Measurements from ENCODE around the gene RSPO3. TPM values are rescaled to one million over a fixed set of nuclear protein-coding genes. Genes with fewer than 3 reads are reported as not detected.
A peak's percentile ranks its signal among the peaks of the same experiment; 100 is the strongest.
"Not testable (repeated sequence)": the region's sequence is repeated elsewhere in the genome, so short reads cannot be mapped to it uniquely, and the experiment has no call there.

The RSPO3 gene, protein sequence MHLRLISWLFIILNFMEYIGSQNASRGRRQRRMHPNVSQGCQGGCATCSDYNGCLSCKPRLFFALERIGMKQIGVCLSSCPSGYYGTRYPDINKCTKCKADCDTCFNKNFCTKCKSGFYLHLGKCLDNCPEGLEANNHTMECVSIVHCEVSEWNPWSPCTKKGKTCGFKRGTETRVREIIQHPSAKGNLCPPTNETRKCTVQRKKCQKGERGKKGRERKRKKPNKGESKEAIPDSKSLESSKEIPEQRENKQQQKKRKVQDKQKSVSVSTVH
- 17.2 TPM for total RNA-seq

DNA sequence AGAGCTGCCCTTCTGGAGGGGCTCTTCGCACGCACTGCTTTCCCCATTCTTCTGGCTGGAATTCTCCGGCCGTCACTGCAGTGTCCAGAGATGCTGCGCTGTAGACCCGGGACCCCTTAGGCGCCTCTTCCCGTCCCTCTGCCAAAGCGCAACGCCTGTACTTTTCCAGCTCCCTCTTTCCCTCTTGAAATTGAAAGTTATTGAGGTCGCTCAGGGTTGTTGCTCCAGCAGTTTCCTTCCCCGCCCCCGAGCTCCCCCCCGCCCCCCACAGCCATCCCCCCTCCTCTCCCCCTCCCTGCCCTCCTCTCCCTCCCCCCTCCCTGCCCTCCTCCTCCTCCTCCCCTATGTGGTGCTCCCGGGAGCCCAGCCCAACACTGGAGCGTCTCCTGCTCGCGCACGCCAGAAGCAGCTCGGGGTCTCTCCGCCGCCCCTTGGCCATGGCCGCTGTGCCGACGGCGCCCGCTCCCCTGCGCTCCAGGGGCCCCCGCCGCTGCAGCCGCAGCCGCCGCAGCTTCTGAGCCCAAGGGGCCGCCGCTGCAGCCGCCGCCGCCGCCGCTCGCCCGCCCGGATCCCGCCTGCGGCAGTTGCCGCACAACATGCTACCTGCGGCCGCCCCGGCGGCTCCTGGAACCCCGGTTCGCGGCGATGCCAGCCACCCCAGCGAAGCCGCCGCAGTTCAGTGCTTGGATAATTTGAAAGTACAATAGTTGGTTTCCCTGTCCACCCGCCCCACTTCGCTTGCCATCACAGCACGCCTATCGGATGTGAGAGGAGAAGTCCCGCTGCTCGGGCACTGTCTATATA, at the start of gene RSPO3:
RSPO3 (plus strand) TSS at position 374 of the 804 bp plus-strand sequence. CDS start 522 bp downstream, outside the sequence.
- intact Hi-C loops (cut with DNase I), result no loop called here

DNA sequence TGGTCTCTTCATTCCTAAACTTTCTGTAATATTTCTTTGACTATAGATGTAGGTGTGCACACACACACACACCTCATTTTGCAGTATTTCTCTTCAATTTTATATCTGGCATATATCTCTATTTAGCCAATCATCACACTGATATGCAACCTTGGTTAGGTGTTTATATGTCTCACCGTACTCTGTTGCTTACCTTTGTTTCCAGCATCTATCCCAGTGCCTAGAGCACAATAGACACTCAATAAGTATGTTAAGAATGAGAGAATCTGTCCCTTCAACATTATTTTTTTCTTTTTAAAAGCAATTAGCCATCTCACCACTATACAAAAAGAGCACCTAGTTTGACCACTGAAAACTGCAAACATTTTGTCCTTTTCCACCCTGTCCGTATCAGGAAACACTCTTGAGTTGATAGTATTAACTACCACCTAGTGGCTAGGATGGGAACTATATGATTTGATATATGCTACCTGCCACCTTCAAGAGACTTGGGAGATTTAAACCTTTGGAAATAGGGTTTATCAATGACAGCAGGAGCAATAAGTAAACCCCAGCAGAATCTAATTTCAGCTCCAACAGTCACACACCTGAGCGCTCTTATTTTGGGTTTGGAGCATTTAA, 48.7 kb upstream of the RSPO3 start:
- peak; percentile 58 for ATAC-seq
- DNase-seq (ENCODE audit: low spot score), result no peak
- intact Hi-C loops (cut with DNase I), result no loop called here

More for the DNA sequence above, at the start of gene RSPO3:
- DNase-seq (ENCODE audit: low spot score) (peak; percentile 63), ATAC-seq (peak; percentile 16)

DNA sequence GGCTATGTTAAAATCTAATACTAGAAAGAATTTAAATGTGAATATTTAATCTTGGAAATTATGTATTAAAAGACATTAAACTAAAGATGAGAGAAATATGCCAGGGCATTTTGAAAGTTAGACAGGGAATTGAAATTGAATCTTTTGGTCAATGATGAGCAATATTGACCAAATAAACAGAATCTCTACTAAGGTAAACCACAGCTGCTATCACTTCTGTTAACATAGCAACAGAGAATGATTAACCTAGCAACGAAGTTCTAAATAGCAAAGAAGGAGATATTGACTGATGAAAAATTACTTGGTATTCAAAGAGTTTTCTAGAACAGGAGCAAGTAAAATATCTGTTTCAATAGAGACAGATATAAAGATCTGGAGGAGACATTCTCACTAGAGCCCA, 45.2 kb upstream of the RSPO3 start:
- intact Hi-C loops (cut with DNase I), result no loop called here
- no peak for ATAC-seq
- no peak for DNase-seq (ENCODE audit: low spot score)

DNA sequence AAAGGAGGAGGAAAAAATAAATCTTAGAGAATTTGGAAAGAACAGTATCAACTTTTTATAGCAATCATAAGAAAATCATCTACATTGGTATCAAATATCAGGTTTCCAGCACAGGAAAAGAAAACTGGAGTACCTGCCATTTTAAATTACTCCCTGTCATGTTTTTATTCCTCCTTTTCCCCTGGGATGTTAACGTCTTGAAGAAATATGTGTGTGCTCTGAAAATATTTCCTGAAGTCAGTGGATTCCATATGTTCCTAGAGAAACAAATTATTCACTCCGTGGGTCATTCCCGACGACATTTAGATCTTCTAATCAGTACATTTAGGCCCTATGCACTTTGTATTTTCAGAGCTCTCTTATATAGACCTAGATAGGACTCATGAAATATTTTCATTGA, 42.0 kb upstream of the RSPO3 start:
- DNase-seq (ENCODE audit: low spot score) (no peak), ATAC-seq (no peak)
- intact Hi-C loops (cut with DNase I), result no loop called here

DNA sequence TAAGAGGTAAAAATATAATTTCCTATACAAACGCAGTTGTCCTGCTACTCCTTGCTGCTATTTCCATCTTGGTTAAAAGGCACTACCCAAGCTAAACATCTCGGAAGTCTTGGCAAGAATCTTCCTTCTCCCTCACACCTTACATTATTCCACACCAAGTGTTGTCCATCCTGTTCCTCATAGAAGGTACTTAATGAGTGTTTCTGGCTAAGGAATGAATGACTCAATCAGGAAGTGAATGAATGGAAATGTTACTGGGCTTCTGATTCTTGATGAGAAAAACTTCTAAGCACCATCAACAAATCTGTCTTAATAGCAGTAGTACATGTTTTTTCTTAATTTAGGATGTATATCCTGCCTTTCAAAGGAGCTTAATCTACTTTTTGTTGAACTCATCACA, 40.6 kb upstream of the RSPO3 start:
- intact Hi-C loops (cut with DNase I), result no loop called here
- no peak for DNase-seq (ENCODE audit: low spot score)
- no peak for ATAC-seq

DNA sequence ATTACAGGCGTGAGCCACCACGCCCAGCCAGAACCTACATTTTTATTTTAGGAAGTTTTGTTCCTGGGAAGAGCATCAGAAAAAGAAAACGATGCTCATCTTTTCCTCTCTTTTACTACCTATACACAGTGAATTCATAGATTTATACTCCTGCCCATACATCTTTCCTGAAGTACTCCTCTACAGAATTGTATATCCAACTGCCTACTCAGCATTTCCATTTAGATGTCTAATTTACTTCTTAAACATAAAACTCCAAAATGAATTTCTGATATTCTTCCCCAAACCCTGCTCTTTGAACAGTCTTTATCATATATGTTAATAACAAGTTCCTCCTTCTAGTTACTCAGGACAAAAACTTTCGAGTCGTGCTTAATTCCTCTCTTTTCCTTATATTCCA, 39.8 kb upstream of the RSPO3 start:
- ATAC-seq (no peak), DNase-seq (ENCODE audit: low spot score) (no peak)
- intact Hi-C loops (cut with DNase I), result no loop called here

DNA sequence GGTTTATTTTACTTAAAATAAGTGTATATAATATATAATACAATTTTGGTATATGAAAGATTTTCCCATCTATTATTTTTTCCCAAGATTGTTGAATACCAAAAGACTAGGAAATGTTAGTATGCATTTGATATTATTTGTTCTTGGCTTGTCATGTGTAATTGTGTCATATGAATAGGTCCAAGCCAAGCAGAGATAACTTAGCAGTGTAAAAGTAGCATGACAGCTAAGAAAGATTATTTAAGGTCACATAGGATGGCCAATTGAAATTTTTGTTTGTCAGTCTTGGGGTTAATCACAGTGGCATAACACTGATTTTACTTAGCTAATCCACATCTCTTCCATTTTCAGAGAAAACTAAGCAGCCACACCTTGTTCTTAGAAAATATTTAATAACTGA, 38.8 kb upstream of the RSPO3 start:
- intact Hi-C loops (cut with DNase I), result no loop called here
- DNase-seq (ENCODE audit: low spot score) (no peak), ATAC-seq (no peak)

DNA sequence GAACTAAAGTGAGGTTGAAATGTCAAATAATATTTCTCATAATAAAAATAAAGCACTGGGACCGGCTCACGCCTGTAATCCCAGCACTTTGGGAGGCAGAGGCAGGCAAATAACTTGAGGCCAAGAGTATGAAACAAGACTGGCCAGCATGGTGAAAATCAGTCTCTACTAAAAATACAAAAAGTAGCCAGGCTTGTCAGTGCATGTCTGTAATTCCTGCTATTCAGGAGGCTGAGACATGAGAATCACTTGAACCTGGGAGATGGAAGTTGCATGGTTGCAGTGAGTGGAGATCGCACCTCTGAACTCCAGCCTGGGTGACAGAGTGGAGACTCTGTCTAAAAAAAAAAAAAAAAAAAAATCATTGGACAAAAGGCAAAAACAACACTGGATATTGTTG, 38.4 kb upstream of the RSPO3 start:
- peak; percentile 15 for ATAC-seq
- intact Hi-C loops (cut with DNase I), result no loop called here

DNA sequence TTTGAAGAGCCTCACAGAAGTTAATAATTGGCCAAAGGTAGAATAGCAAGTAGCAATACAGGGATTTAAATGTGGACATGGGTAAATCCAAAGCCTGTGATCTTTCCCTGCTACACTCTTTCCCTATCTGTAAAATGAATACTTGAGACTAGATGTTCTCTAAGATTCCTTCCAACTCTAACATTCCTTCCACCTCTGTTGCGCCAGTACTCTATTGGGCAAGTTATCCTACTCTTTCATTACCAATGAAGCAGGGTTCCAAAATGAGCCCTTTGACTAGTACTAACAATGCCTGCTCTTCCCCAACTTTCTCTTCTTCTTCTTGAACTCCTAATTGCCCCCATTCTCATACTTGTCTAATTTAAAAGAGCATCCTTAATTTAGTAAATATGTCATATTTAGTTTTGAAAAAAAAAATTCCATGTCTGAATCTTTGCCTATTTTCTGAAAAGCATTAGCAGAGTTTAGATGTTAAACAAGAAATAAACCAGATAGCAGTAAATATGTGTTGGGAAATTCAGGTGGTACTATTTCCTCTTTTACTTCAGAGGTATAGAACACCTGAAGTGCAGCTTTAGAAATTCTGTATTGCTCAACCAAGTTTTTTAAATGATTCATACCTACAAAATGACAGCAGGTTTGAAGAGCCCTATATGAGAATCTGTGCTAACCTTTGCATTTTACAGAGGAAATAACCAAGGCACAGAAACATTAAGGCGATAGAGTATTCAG, 35.1 kb upstream of the RSPO3 start:
- no peak for ATAC-seq
- intact Hi-C loops (cut with DNase I), result loop anchor here (2.0 kb wide), 1 partner anchor 43 kb away; no protein-coding TSS in a partner anchor
- no peak for DNase-seq (ENCODE audit: low spot score)

More for the DNA sequence above, 38.4 kb upstream of the RSPO3 start:
- no peak for DNase-seq (ENCODE audit: low spot score)

DNA sequence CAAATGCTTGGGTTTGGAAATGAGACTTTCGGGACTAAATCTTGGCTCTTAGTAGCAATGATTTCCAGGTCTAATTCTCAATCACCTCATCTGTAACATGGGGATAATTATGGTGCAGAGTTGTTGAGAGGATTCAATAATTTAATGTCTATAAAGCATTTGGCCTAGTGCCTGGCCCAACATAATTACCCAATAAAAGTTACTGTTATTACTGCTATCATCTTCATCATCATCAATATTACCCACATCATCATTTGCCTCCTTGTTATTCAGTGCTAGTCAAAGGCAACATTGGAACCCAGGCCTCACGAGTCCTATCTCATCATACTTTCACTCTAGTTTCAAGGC, 34.5 kb upstream of the RSPO3 start:
- no peak for DNase-seq (ENCODE audit: low spot score)
- intact Hi-C loops (cut with DNase I), result loop anchor here (2.0 kb wide), 1 partner anchor 43 kb away; no protein-coding TSS in a partner anchor
- ATAC-seq, result no peak

DNA sequence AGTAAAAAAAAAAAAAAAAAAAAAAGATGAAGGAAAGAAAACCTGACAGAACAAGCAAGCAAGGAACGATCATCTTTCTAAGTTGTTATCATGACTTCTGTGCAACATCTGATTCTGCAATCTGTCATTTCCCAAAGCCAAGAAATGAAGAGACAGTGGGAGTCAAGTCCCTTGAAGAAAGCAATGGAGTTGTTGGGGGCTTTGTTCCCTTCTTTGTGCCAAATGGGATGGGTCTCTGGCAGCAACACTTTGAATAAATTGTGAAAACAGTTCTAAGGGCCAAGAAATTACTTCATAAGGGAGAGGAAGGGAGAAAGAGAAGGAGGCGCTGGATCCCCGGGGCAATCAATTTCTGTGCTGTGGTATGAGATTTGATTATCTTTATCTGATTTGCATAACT, 33.3 kb upstream of the RSPO3 start:
- intact Hi-C loops (cut with DNase I), result no loop called here
- DNase-seq (ENCODE audit: low spot score) (no peak), ATAC-seq (no peak)

DNA sequence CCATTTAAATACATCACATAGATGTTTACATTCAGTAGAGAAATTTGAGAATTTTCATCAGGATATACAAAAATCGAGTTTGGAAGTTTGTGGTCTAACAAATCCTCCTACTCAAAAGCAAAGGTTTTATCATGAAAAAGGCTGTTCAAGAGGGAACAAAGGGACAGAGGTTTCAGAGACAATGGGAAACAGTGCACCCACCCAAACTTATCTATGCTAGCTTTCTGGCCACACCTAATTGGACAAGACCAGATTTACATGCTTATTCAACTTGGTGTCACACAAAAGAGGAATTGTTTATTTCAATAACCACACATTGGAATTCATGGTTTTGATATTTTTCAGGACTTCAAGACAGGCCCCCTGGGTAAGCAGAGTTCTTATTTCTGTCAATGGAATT, 28.4 kb upstream of the RSPO3 start:
- ATAC-seq, result no peak
- DNase-seq (ENCODE audit: low spot score), result no peak
- intact Hi-C loops (cut with DNase I), result no loop called here

DNA sequence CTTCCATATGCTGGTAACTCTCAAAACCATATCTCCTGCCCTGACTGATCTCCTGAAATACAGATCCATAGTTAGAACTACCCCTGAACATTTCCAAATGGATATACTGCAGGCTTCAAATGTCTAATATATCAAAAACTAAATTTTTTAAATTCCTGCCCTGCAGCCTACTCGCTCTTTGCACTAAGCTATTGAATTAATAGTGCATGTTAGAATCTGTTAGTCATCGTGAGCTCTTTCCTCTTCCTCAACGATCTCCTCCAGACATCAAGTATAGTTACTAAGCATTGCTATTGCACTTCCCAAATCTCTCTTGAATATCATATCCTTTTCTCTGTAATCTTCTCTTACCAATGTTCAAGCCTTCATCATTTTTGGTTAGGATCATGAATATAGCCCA, 26.0 kb upstream of the RSPO3 start:
- ATAC-seq (no peak), DNase-seq (ENCODE audit: low spot score) (no peak)
- intact Hi-C loops (cut with DNase I), result no loop called here

DNA sequence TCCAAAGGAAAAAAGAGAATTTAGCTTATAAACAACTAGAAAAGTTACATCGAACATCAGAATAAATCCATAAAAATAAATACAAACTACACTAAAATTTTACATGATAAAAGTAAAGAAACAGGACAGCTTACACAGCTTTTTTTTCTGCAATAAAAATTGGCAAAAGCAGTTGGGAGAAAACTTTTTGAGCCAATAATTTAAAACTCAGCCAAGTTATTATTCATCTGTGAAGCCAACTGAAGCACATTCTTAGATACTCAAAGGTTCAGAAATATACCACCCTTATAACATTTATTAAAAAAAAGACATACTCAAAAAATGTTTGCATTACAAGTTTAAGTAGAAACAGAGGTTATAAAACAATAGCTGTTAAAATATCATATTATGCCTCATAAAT, 23.7 kb upstream of the RSPO3 start:
- intact Hi-C loops (cut with DNase I), result no loop called here
- DNase-seq (ENCODE audit: low spot score) (no peak), ATAC-seq (no peak)

DNA sequence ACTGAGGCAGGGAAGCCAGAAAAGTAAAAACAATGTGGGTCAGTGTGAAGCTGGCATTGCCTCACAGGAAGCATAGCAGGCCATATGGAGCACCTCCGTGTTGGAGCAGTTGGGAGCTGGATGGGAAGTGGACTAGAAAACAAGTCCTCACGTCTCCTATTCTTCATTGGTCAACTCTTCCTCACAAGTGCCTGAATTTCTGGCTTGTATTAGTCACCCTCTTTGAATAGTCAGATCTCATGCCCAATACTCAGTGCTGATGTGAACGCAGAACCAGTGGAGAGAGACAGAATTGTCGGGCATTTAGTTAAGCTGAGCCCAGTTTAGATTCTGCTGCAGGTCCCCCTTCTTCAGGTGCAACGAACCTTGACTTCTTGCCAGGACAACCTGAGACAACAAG, 22.3 kb upstream of the RSPO3 start:
- intact Hi-C loops (cut with DNase I), result no loop called here
- no peak for ATAC-seq
- DNase-seq (ENCODE audit: low spot score), result no peak

DNA sequence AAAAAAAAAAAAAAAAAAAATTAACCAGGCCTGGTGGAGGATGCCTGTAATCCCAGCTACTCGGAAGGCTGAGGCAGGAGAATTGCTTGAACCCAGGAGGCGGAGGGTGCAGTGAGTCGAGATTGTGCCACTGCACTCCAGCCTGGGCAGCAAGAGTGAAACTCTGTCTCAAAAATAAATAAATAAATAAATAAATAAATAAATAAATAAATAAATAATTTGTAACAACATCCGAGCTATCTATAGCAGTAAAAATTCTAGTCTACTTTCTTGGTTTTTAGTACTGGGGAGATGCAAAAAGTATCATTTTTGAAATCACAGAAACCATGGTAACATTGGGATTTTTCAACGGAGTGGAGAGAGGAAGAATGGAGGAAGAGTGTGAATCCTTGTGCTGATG, 21.0 kb upstream of the RSPO3 start:
- DNase-seq (ENCODE audit: low spot score); intact Hi-C loops (cut with DNase I); ATAC-seq: not testable (repeated sequence)

DNA sequence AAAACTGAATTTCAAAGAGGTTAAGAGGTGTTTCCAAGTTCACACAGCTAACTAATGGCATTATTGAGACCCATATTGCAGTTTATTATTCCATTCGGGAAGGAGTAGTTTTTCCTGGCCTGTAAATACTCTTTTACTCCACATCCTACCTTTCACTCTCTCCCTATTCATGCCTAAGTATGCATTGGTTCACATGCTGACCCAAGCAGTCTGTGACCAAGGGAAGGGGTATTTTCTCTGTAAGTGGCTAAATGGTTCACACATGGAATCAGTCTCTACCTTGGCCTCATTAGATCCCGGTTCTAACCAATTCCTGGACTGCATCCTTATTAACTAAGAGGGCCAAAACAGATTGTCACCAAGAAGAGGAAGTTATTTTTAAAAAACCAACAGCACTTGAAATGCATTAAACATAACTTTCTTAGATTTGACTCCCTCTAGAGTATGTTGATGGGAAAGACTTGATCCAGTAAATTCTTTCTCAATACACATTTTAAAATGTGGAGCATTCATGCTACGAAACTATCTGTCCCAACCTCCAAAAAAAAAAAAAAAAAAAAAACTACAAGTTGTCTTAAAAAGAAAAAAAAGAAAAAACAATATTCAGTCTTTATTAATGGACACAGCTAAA, 17.8 kb upstream of the RSPO3 start:
- ATAC-seq (peak; percentile 59), DNase-seq (ENCODE audit: low spot score) (no peak)
- intact Hi-C loops (cut with DNase I), result no loop called here

DNA sequence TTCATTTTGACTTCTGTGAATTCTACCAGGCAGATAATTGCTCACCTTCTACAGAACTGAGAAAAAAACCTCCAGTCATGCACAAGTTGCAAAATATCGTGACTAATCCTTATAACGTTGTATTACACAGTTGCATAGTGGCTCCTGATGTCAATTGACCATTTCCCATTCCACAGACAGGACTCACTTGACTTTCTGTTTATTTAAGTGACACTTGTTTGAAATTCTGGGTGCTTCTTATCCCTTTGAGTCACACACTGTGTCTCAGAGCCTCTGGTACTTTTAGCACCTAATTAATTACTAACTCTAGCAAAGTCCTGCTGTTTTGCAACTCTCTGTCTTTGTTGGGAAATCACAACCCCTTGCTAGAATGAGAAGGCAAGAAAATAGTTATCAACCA, 16.2 kb upstream of the RSPO3 start:
- ATAC-seq, result peak; percentile 22
- no peak for DNase-seq (ENCODE audit: low spot score)
- intact Hi-C loops (cut with DNase I), result no loop called here

DNA sequence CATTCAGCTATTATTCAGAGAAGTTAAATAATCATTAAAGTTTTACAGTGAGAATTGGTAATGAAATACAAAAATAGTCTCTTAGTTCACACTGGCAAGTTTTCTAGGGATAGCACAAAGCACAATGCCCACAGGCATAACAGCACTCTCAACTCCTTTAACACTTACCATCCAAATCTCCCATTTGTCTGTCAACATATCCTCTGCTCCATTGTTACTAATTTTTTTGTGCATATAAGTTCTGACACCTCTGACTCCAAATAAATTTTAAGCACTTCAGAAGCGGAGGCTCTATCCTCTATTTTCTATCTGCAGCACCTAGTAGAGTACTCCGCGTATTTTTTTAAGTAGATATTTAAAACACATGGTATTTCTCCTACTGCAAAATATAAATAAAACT, 15.6 kb upstream of the RSPO3 start:
- ATAC-seq, result no peak
- DNase-seq (ENCODE audit: low spot score), result no peak
- intact Hi-C loops (cut with DNase I), result no loop called here
